GM12878 (cell line): Measurements from ENCODE around the gene KATNB1. TPM values are rescaled to one million over a fixed set of nuclear protein-coding genes. Genes with fewer than 3 reads are reported as not detected.
A peak's percentile ranks its signal among the peaks of the same experiment; 100 is the strongest.

Source experiments
- ATAC-seq: fragments of 200-7000 bp; cut with Tn5 transposase; 3 replicates; pipeline ENCODE4 v1.9.1; 2020; ENCODE audit warnings: mild to moderate bottlenecking, moderate library complexity
- BruUV-seq: library from RNA; stranded (reverse); fragments of 400-500 nt; replicated peaks from 2 replicates; lab custom pipeline; 2021; lab: Mats Ljungman, UMichigan
- CTCF ChIA-PET: fragments of 300-600 bp; sonication (Branson Sonifier 250); formaldehyde crosslinking; extraction: SDS; loops from one replicate; lab custom pipeline; 2021; ENCODE audit warnings: inconsistent platforms; lab: Yijun Ruan, JAX
- POLR2A ChIA-PET: fragments of 350-600 bp; formaldehyde crosslinking; extraction: SDS; loops from one replicate; lab custom pipeline; 2021; ENCODE audit warnings: inconsistent platforms; lab: Charles Lee
- RAD21 ChIA-PET: fragments of 300-600 bp; sonication (Branson Sonifier 250); formaldehyde crosslinking; loops from one replicate; lab custom pipeline; 2023; ENCODE audit warnings: antibody characterized with exemption; ENCODE audit not compliant: unreplicated experiment; lab: Charles Lee
- SMC1A ChIA-PET: fragments of 300-600 bp; sonication (Branson Sonifier 250); formaldehyde crosslinking; loops from one replicate; lab custom pipeline; 2023; ENCODE audit not compliant: unreplicated experiment, uncharacterized antibody; lab: Charles Lee
- DNase-seq: peaks from one replicate; pipeline ENCODE4 v3.0.0-alpha.2; 2011; ENCODE audit warnings: low read depth, low spot score
- FAIRE-seq: peaks from 3 replicates; lab custom pipeline; 2011; peaks lifted over from hg19 to GRCh38; lab: Jason Lieb, UNC
- H2AFZ ChIP-seq: 2 replicates; pipeline ENCODE4 v1.6.0; 2011; ENCODE audit warnings: low read depth, low read length, control low read depth; ENCODE audit not compliant: control insufficient read depth
- H3K27ac ChIP-seq: 2 replicates; pipeline ENCODE4 v1.5.1; 2011; ENCODE audit warnings: control low read depth; ENCODE audit not compliant: control insufficient read depth, insufficient read depth
- H3K27me3 ChIP-seq, 2 experiments: replicated peaks in 1 of 2; 2 replicates each; pipeline versions ENCODE4 v1.6.0 to v1.6.1; 2011; ENCODE audit warnings: low read length in 1 of 2; ENCODE audit not compliant: control insufficient read depth in 2 of 2, insufficient read depth in 2 of 2
- H3K36me3 ChIP-seq, 2 experiments: 2 replicates each; pipeline ENCODE4 v1.5.1; 2011; ENCODE audit warnings: low read length in 1 of 2; ENCODE audit not compliant: control insufficient read depth in 2 of 2, insufficient read depth in 2 of 2
- H3K4me1 ChIP-seq: 2 replicates; pipeline ENCODE4 v1.6.1; 2011; ENCODE audit warnings: mild to moderate bottlenecking, low read length, moderate library complexity, mixed read lengths; ENCODE audit not compliant: control insufficient read depth, insufficient read depth
- H3K4me2 ChIP-seq: 2 replicates; pipeline ENCODE4 v1.6.0; 2011; ENCODE audit warnings: control low read depth; ENCODE audit not compliant: control insufficient read depth, insufficient read depth
- H3K4me3 ChIP-seq: fragments of 200-600 bp; sonication (generic); 2 replicates; pipeline ENCODE4 v1.5.1; 2016
- H3K79me2 ChIP-seq: 2 replicates; pipeline ENCODE4 v1.6.0; 2011; ENCODE audit warnings: low read length; ENCODE audit not compliant: control insufficient read depth, insufficient read depth
- H3K9ac ChIP-seq: 2 replicates; pipeline ENCODE4 v1.8.0; 2011; ENCODE audit warnings: low read length, control low read depth, mixed read lengths; ENCODE audit not compliant: control insufficient read depth, insufficient read depth
- H3K9me3 ChIP-seq: replicated peaks from 3 replicates; pipeline ENCODE4 v1.5.1; 2011; ENCODE audit warnings: mild to moderate bottlenecking, low read length; ENCODE audit not compliant: control insufficient read depth, insufficient read depth
- H4K20me1 ChIP-seq: 2 replicates; pipeline ENCODE4 v1.6.0; 2011; ENCODE audit not compliant: control insufficient read depth, insufficient read depth
- CHD2 ChIP-seq: IDR thresholded peaks from 2 replicates; pipeline ENCODE4 v1.6.1; 2011; ENCODE audit warnings: low read depth, low read length, improper control_type of control experiment, borderline replicate concordance
- EP300 ChIP-seq, 2 experiments: fragments of 150-350 bp in 1 of 2; IDR thresholded peaks; 2 replicates each; pipeline ENCODE4 v1.6.1; 2011 to 2012; ENCODE audit warnings: low read depth in 2 of 2, low read length in 2 of 2, borderline replicate concordance in 1 of 2, improper control_type of control experiment in 1 of 2, inconsistent platforms in 1 of 2; ENCODE audit not compliant: control insufficient read depth in 1 of 2
- GABPA ChIP-seq: IDR thresholded peaks from 2 replicates; pipeline ENCODE4 v1.6.1; 2014; ENCODE audit warnings: antibody characterized with exemption, low read depth, mild to moderate bottlenecking, inconsistent platforms
- GATAD2B ChIP-seq: fragments of 450-650 bp; conservative IDR thresholded peaks from 2 replicates; pipeline ENCODE4 v1.6.1; 2017; ENCODE audit warnings: low read depth, mild to moderate bottlenecking, moderate library complexity
- NBN ChIP-seq: fragments of 450-650 bp; IDR thresholded peaks from 2 replicates; pipeline ENCODE4 v1.6.1; 2016
- RAD21 ChIP-seq: IDR thresholded peaks from 2 replicates; pipeline ENCODE4 v1.6.1; 2011; ENCODE audit warnings: mild to moderate bottlenecking, low read depth, low read length, moderate library complexity; ENCODE audit not compliant: insufficient read depth
- RB1 ChIP-seq: fragments of 450-650 bp; formaldehyde crosslinking; IDR thresholded peaks from 2 replicates; pipeline ENCODE4 v1.6.1; 2017; ENCODE audit warnings: mild to moderate bottlenecking, borderline replicate concordance
- WGBS: methylation state at CpG from one replicate; pipeline ENCODE4 v1.1.6; 2016; ENCODE audit warnings: low lambda C conversion rate; ENCODE audit not compliant: insufficient replicate concordance, insufficient coverage; ENCODE audit errors: missing lambda C conversion rate; 5-methylcytosine and 5-hydroxymethylcytosine counted together
- in situ Hi-C: fragments of 300-500 bp; cut with MboI; formaldehyde crosslinking; loops from 9 replicates; pipeline ENCODE4 v1.14.3; 2018; ENCODE audit warnings: mixed read lengths
- intact Hi-C: fragments of 100-400 bp; cut with micrococcal nuclease; formaldehyde crosslinking; loops from one replicate; pipeline ENCODE4 v1.14.2; 2022; ENCODE audit not compliant: unreplicated experiment
- polyA plus RNA-seq, 11 experiments: library from polyadenylated mRNA; depleted of rRNA in 4 of 11; unstranded in 6 of 11; stranded (reverse) in 5 of 11; fragments of >200 nt; fragmentation: Nextera tagmentation in 4 of 11; fragmentation: Illumina TruSeq in 1 of 11; extraction: Ambion mirVana in 4 of 11; extraction: Trizol in 1 of 11; gene quantifications; 1 replicate in 1 of 11; 2 replicates in 10 of 11; pipeline versions ENCODE4 v1.2.1 to v1.2.3, GENCODE V29; 2011 to 2016; ENCODE audit warnings: inconsistent platforms in 2 of 11, missing spikeins in 2 of 11, low read depth in 1 of 11
- total RNA-seq, 4 experiments: library from RNA; depleted of rRNA in 3 of 4; stranded (reverse); fragments of >200 nt in 3 of 4; fragmentation: Illumina TruSeq in 1 of 4; extraction: Trizol in 1 of 4; gene quantifications; 2 replicates each; pipeline versions ENCODE4 v1.2.1 to v1.2.3, GENCODE V29; 2013 to 2021
- TF ChIP-seq, protein P1 (sequence below), 3 experiments: IDR thresholded peaks in 2 of 3; conservative IDR thresholded peaks in 1 of 3; 2 replicates each; pipeline ENCODE4 v1.5.1; 2011; ENCODE audit warnings: low read depth in 3 of 3, low read length in 3 of 3, mild to moderate bottlenecking in 3 of 3, control low read depth in 2 of 3, moderate library complexity in 2 of 3, inconsistent platforms in 1 of 3, mixed read lengths in 1 of 3; ENCODE audit not compliant: control insufficient read depth in 2 of 3, insufficient read depth in 1 of 3; ENCODE audit errors: extremely low read depth in 1 of 3

Gene KATNB1
- total and polyA plus RNA-seq, 10 of the 15 experiments (the other 5 are each of a cell fraction or from before 2014, with no cell fraction given): 0.71 to 46.5 (median 19.5) TPM

- CTCF ChIA-PET: interaction anchor here (0.6 kb wide), 1 partner anchor 42 kb away, joined by 3 read pairs; no protein-coding TSS in a partner anchor
- Histone ChIP-seq H3K4me3 (no peak overlapping the region), H3K9ac (no peak overlapping the region), H4K20me1 (no peaks in the 10 kb centered on the region), H3K4me2 (no peak overlapping the region), H3K27ac (no peak overlapping the region), H3K79me2 (no peaks in the 10 kb centered on the region), H3K27me3 (no peaks in the 10 kb centered on the region), H3K4me1 (no peaks in the 10 kb centered on the region), H2AFZ (no peak overlapping the region), H3K36me3 (no peaks in the 10 kb centered on the region)
- no peak for DNase-seq
- in situ Hi-C loops (no loop called here), intact Hi-C loops (no loop called here)
- SMC1A ChIA-PET: interaction anchor here (1.0 kb wide), 1 partner anchor 325 kb away, joined by 3 read pairs; no protein-coding TSS in a partner anchor
- 38% methylated on average over 23 of the region's 23 CpGs for WGBS
- RAD21 ChIA-PET: no interaction called here
- POLR2A ChIA-PET: no interaction called here
- peak; percentile 89 for ATAC-seq
- BruUV-seq: no TSS peak
- TF ChIP-seq, protein P1, sequence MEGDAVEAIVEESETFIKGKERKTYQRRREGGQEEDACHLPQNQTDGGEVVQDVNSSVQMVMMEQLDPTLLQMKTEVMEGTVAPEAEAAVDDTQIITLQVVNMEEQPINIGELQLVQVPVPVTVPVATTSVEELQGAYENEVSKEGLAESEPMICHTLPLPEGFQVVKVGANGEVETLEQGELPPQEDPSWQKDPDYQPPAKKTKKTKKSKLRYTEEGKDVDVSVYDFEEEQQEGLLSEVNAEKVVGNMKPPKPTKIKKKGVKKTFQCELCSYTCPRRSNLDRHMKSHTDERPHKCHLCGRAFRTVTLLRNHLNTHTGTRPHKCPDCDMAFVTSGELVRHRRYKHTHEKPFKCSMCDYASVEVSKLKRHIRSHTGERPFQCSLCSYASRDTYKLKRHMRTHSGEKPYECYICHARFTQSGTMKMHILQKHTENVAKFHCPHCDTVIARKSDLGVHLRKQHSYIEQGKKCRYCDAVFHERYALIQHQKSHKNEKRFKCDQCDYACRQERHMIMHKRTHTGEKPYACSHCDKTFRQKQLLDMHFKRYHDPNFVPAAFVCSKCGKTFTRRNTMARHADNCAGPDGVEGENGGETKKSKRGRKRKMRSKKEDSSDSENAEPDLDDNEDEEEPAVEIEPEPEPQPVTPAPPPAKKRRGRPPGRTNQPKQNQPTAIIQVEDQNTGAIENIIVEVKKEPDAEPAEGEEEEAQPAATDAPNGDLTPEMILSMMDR (IDR thresholded peaks at IDR 0.05 in 2 of 3, conservative IDR thresholded peaks at IDR 0.05 in 1 of 3; ENCODE audit: control insufficient read depth in 2 of 3, extremely low read depth in 1 of 3, insufficient read depth in 1 of 3, low read depth in 3 of 3, low read length in 3 of 3): peak in 2 of 3 experiments; percentile 18 to 41; a peak in 3 of 6 replicates
- TF ChIP-seq NBN (no peak), CHD2 (no peak), GATAD2B (no peak), RAD21 (peak; percentile 25; the same call in 1 of the 2 replicates), RB1 (no peak), EP300 (IDR thresholded peaks at IDR 0.05; ENCODE audit: borderline replicate concordance in 1 of 2, control insufficient read depth in 1 of 2, low read depth in 2 of 2, low read length in 2 of 2) (no peak), GABPA (no peak)
- TF ChIP-seq, all 136 proteins: peak for 2
- H3K9me3 ChIP-seq: no peaks in the 10 kb centered on the region
- FAIRE-seq: no peak
Observed at GRCh38 chr16:57775661-57776469, 40.3 kb downstream of the KATNB1 start.
